HuH-7.5 (cell line): ENCODE measurements around the gene KLHL10.

Experiments
- DNase-seq: peaks from one replicate; pipeline ENCODE4 v3.0.0; 2011; ENCODE audit warnings: low spot score

The KLHL10 gene

DNA sequence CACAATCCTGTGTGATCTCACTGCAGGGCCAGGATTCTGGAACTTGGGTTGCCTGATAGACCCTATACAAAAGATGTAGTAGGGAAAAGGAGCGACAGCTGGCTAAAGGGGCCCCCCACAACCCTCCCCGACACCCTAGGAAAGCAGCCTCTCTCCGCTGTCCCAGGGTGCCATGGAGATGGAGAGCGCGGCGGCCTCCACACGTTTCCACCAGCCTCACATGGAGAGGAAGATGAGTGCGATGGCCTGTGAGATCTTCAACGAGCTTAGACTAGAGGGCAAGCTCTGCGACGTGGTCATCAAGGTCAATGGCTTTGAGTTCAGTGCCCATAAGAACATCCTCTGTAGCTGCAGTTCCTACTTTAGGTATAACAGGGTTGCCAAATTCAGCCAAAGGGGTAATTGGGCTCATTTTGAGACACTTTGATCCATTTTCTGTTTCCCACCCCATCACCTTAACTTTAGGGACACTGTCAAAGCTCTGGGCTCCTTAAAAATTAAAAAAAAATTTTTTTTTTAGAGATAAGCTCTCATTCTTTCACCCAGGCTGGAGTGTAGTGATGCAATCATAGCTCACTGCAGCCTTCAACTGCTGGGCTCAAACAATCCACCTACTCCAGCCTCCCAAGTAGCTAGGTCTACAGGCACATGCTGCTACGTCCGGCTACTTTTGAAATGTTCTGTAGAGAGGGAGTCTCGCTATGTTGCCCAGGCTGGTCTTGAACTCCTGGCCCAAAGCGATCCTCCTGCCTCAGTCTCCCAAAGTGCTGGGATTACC, at the start of gene KLHL10:
TSS of gene KLHL10 (plus strand) at position 65 of the 778 bp plus-strand sequence. CDS start at position 173, 108 bp downstream.
- no peak for DNase-seq

DNA sequence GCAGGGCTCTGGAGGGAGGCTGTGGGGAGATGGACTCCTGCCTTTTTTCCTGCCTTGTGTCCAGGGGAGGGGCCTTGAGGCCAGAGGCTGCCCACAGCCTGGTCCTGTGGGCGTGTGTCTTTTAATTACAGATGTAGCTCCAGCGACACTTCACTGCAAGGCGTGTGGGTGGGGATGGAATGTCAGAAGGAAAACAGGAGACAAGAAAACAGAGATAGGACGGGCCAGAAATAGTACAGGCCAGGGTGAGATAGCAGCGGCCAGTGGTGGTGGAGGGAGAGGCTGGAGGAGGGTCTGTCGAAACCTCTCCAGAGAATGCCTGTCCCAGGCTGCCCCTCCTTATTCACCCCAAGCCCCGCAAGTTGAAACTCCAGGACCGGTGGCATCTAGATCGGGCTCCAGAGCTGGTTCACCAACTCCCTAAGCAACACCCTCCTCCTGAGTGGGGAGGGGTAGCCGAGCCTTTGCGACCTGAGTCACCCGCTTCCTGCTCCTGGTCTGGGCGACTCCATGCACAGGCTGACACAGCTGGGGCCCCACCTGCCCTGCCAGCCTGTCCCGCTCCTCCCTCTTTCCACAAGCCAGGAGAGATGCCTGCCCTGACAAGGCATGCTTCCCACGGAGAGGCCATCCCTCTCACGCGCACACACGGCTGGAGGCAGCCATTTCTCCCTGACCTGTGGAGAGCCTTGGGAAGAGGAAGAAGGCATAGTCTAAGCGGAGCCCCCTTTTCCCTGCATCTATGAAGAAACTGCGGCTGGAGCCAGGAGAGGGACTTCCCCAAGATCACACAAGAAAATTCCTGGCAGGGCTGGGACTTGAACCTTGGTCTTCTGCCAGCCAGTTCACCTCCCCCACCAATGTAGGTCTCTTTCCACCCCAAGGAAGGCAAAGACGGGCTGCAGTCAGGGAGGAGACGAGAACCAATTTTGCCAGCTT, 44.5 kb upstream of the KLHL10 start:
- peak; percentile 32 for DNase-seq

DNA sequence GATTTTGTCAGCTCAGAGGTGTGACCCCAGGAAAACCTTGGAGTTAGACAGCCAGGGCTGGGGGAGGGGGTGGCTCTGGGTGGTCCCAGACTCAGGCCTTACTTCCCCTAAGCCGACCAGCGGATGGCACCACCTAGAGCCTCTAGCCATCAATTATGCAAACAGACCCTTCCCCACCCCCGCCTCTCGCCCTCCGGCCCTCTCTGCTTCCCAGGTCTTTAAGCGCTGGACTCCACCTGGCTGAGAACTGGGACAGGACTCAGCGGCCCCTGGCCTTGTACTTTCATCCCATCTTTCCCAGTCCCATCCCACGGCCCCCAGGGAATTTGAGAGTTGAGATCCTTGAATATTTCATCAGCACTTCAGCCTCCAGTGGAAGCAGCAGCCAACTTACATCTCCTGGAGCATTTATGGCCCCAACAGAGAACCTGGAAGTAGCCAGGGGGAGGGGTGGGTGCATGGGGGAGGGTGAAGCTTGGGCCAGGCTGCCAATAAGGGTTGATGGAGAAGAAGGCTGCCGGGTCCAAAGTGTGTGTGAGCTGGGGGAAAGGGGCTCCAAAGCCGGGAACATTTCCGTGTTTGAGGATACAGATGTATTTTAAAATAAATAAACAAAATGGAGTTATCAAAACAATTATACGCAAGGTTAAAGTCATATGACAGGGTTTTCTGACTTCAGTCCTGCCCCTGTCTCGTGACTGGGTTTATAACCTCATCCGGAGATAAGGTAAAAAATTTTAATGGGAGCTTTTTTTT, 43.7 kb upstream of the KLHL10 start:
- peak; percentile 14 for DNase-seq

DNA sequence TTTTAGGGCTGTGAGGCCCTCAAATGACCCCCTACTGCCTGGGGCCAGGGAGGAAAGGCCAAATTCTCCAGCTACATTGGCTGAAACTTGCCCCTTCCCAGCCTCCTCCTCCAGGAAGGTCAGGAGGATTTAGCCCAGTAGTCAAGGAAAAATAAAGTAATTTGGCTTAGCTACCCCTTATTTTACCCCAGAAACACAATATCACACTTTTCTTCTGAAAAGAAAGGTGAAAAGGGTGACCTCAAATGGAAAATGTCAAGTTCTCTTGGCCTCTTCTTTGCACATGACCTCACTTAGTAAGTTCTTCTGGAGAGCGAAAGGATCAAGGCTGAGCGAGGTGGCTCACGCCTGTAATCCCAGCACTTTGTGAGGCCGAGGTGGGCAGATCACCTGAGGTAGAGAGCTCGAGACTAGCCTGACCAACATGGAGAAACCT, 43.1 kb upstream of the KLHL10 start:
- DNase-seq = no peak

DNA sequence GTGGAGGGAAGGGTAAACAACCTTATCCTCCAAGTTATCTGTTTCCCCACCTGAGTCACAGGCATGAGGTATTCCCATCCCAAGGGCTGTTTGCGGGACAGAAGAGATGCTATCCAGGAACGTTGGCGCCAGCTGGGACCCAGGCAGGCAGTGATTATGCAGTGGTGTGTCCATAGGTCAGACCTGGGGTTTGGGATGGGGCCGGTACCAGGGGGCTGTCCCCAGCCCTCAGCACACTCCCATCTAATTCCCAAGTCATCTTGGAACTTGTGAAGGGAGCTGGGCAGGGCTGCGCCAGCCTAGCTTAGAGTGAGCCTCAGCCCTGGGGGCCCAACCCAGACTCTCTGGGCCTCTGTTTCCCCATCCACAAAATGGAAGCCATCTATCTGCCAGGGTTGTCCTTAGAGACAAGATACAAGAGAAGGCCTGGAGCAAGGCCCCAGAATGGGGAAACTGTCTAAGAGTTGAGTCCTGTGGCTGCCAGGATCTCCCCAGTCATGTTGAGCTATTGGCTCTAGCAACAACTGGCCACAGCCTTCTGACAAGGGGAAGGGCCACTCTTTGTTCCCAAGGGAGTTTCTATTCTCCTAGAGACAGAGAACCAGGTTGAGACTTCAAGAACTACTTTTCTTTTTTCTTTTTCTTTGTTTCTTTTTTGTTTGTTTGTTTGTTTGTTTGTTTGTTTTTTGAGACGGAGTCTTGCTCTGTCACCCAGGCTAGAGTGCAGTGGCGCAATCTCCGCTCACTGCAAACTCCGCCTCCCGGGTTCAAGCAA, 41.3 kb upstream of the KLHL10 start:
- DNase-seq = peak; percentile 9

DNA sequence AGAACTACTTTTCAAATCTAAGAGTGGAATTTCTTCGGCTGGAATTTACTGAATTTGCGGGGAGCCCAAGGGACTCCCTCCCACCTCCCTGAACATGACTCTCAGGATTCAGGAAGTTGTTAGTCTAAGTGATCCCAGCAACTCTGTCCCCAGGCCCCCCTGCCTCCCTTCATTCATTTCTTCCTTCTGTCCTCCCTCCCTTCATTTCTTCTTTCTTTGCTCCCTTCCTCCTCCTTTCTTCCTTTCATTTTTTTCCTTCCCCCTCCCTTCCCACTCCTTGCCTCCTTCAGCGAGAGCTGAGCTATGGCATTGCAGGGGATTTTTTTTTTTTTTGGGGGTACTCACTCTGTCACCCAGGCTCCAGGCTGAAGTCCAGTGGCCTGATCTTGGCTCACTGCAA, 40.2 kb upstream of the KLHL10 start:
- DNase-seq = no peak

DNA sequence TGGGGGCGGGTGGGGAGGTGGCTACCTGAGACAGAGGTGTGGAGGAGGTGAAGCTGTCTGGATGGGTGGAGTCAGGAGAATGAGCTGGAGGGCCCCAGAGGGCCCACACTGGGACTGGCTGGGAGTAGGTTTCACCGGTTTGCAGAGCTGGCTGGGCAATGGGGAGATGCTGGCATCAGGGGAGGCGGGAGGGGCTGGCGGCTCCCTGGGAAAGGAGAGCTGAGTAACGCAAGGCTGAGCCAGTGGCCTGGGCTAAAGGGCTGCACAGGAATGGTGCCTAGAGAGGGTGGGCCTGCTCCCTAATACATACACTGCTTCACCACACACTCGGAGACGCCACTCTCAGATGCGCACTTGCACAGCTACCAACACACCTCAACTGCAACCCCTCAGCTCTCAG, 38.3 kb upstream of the KLHL10 start:
- DNase-seq = no peak

DNA sequence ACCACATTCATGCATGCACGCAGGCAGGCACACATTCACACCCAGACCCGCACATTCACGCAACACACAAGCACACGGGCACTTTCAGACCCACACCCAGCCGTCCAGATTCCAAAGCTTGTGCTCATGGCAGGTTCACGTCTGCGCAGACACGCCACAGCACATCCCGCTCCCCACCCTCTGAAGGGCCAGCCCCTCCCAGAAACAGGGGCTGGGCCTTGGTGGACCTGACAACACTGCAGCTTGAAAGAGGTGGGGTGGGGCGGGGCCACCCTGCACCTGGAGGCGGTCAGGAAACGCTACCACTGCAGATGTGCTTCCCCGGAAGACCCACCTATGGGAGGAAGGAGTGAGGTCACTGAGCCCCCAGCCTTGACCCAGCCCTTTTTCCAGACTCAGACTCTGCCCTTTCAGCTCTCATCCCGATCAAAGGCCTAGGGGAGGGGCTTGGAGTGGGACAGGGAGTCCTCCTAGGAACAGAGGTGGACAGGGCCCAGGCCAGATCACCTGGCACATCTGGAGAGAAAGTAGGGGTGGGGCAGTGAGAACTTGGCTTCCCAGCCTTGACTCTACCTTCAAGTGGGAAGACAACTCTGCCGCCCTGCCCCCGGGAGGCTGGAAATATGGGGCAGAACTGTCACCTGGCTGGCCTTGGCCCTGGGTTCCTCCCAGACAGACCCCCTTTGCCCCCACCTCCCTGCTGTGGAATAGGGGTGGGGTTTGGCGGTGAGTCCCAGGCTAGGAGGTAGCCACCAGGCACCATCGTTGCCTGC, 36.8 kb upstream of the KLHL10 start:
- peak; percentile 4 for DNase-seq

DNA sequence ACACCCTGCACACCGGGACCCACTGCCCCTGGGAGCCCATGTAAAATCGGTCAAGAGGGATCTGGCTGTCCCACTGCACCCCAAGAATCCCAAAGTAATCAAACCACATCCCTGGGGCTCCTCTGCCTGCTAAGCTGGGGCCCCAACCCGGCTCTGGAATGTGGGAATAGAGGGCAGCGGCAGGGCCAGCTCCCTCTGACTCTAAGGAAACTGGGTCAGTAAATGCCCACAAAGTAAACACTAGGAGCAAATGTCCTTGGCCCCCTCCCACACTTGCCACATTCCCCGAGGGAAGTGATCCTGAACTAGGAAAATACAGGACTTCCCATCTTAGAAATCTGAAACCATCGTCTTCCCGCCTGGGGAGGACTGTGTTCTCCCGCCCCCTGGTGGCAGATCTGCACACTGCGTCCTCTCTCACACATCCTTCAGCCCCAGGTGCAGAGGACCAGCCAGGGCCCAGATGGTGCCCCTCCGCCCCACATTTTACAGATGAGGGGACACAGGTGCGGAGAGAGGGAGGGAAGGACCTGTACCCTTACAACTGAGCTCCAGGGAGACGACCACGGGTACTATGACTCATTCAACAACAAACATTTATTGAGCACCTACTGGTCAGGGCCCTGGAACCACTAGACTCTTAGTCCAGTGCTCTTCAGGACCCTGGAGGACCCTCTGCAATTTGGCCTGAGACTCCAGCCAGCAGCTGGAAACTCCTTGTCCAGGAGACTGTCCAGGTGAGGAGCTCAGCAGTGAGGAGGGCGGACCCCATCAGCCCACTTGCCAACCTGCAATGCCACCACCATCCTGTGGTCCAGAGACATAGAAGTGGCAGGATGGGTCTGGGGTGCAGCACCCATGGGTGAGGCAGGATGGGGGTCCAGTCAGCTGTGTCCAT, 36.0 kb upstream of the KLHL10 start:
- DNase-seq = peak; percentile 73

DNA sequence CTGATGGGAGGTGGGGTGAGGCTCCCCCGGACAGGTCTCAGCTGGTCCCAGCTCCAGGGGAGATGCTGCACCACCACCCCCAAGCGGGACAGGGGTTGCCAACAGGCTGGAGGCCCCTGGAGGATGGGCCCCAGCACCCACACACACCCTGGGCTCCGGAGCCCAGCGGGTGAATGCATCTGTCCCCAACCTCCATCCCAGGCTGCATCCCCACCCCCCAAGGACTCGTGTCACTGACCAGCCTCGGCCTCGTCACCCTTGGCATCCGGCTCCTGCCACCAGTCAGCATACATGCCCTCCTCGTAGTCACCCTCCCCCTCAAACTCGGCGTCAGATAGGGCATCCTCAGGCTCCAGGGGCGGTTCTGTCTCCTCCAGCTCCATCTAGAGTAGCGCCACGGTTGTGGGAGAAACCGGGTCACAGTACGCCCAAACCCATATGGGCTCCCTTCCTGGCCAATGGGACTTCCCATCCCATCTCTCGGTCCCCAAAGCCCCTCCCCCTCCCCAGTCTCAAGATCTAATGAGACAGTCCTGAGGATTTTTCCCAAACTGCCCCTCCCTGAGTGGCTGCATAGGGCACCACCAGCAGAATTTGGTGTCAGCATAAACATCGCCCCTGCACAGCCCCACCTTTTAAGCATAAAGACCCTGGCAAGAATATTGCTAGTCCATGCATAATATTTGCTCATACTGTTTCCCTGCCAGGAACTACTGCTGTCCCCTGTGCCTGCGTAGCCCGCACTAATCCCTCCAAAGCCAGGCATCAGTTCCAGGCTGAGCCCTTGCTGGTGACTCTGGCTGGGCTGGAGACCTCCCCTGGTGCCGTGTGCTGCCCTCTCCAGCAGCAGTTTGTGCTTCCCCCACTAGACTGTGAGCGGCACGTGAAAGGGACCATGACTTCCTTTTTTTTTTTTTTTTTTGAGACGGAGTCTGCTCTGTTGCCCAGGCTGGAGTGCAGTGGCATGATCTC, 34.3 kb upstream of the KLHL10 start:
- peak; percentile 1 for DNase-seq

DNA sequence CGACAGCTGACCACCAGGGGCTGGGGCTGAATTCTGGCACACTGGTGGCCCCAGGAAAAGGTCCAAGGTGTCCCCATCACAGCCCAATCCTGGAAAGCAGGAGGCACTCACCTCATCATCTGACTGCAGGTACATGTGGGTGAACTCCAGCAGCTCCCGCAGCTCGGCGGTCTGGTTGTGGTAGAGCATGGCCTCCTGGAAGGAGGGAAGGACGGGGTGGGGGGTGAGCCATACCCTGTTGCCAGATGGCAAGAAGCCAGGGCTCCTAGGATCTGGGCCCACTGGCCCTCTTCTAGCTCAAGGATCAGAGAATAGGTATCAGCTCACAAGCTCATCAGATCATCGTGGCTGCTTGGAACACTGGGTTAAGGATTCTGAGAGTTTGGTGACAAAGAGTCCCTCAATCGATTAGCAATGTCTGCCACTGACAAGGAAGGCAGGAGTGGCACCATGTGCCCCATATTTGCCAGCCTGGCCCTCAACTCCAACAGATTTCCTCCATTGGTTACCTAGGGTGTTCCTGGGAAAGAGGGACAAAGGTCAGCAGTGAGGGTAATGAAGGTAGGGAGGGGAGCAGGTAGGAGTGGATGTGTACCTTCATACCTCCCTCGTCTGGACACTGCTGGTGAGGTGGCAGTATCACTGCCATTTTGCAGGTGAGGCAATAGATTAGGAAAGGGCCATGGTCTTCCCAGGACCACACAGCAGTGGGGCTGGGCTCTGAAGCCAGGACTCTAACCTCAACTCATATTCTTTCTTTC, 30.8 kb upstream of the KLHL10 start:
- no peak for DNase-seq

DNA sequence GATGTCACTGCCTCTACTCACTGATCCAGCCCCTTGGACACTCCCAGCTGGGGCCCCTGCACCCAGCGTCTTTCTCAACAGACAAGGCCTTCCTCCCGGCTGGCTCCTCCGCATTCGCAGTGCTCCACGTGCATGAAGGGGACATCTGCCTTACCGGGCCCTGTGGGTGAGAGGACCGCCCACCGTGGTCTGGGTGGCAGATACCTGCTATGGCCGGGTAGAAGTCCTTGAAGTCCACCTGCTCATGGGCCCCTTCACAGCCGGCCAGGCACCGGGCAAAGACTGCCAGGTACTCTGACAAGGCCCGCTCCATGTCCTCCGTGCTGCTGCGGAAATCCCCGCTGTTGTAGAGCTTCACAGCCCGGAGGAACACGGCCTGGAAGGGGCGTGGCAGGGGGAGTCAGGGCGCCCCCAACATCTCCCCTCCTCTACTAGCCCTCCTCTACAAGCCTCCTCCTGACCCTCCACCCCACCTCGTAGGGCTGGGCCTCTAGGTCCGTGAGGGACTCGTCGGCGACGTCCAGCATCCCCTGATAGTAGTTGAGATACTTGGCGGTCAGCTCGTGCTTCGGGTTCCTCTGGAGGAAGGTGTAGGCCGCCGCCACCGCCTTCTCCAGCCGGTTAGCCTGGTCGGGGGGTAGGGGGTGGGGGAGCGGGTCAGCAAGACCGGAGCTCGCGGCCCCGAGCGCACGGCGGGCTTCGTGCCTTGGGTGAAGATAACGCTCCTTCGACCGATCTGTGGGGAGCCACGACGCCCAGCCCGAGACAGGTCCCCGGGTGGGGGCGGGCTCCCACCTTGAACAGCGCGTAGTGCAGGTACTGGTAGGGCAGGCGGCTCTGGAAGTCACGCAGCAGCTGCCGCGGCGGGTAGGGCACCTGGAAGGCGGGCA, 26.7 kb upstream of the KLHL10 start:
- DNase-seq = peak; percentile 41

DNA sequence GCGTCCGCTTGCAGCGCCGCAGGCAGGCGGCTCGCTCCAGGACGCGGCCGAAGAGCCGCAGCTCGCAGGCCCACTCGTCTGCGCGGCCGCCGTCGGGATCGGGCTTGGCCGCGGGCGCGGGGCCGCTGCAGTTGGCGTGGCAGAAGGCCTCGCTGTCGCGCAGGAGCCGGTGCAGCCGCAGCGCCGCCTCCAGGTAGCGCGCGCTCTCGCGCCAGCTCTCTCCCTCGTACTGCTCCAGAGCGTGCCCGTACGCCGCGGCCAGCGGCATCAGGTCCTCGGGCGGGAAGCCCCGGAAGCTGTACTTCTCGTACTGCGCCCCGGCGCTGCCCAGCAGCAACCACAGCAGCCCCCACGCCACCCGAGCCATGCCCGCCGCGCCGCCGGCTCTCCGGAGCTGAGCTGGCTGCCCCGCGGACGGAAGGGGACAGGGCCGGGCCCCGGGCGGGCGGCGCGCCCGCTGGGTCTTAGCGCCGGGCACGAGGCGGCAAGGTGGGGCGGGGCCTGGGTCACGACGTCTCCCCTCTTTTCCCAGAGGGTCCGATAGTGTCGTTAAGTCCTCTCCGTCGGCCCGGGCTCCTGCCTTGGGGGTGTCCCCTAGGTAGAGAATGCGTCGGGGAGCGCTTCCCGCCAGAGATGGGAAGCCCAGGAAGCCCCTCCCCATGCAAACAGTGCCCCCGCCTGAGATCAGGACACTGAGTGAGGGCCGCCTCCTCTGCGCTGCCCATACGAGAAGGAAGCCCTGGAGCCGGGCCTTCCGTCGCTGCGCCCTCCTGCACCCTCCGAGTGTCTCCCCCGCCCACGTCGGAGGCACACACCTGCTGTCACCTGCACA, 25.9 kb upstream of the KLHL10 start, which contains the start of gene P3H4:
TSS of gene P3H4 (minus strand) at position 401 of the 832 bp plus-strand sequence. CDS start at position 367, 34 bp downstream.
- peak; percentile 77 for DNase-seq

DNA sequence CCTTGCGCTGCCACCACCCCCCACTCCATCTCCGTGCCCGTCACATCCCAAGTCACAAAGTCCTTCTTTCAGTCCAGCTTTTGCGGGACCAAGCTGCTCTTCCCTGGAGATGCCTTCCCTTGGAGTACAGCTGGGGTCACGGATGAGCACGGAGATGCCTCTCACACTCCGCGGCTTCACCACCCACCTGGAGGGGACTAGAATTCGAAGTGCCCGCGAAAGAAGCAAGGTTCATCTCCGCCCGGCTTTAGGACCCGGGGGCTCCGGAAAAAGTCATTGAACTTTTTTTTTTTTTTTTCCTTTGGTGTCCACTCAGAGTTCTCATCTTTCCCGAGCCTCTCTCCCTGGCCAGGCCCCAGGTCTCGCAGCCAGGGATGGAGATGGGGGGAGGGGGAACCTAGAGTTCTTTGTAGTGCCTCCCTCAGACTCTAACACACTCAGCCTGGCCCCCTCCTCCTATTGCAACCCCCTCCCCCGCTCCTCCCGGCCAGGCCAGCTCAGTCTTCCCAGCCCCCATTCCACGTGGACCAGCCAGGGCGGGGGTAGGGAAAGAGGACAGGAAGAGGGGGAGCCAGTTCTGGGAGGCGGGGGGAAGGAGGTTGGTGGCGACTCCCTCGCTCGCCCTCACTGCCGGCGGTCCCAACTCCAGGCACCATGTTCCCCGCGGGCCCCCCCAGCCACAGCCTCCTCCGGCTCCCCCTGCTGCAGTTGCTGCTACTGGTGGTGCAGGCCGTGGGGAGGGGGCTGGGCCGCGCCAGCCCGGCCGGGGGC, 25.1 kb upstream of the KLHL10 start, which contains the start of gene FKBP10:
TSS of gene FKBP10 (plus strand) at position 624 of the 771 bp plus-strand sequence. CDS start at position 655, 31 bp downstream.
- peak; percentile 81 for DNase-seq
